Measurements from ENCODE around the gene TMEM132E.

The TMEM132E gene

GRCh38 chr17:34586346-34586846 is 7.0 kb downstream of the TMEM132E start:
- TF ChIP-seq, protein P1, sequence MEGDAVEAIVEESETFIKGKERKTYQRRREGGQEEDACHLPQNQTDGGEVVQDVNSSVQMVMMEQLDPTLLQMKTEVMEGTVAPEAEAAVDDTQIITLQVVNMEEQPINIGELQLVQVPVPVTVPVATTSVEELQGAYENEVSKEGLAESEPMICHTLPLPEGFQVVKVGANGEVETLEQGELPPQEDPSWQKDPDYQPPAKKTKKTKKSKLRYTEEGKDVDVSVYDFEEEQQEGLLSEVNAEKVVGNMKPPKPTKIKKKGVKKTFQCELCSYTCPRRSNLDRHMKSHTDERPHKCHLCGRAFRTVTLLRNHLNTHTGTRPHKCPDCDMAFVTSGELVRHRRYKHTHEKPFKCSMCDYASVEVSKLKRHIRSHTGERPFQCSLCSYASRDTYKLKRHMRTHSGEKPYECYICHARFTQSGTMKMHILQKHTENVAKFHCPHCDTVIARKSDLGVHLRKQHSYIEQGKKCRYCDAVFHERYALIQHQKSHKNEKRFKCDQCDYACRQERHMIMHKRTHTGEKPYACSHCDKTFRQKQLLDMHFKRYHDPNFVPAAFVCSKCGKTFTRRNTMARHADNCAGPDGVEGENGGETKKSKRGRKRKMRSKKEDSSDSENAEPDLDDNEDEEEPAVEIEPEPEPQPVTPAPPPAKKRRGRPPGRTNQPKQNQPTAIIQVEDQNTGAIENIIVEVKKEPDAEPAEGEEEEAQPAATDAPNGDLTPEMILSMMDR (IDR thresholded peaks at IDR 0.05; ENCODE audit: extremely low read depth, missing control alignments), result no peak
- DNase-seq (ENCODE audit: low spot score), result no peak

DNA sequence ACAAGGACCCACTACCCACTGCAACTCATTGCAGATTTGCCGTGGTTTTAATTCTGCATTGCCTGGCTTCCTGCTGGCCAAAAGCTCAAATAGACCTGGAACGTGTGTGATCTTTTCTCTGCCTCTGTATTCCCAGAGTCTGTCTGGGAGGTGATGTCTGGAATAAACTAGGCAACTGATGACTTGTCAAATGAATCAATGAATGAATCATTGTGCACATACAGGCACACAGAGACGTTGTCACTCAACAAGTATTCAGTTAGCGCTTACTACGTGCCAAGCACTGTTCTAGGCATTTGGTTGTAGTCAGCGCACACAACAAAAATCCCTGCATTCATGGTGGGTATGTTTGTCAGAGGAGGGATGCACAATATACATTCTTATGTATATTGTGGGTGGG is 8.9 kb downstream of the TMEM132E start:
- no peak for DNase-seq (ENCODE audit: low spot score)
- TF ChIP-seq, protein P1 (IDR thresholded peaks at IDR 0.05; ENCODE audit: extremely low read depth, missing control alignments), result no peak

- TF ChIP-seq, protein P1 (IDR thresholded peaks at IDR 0.05; ENCODE audit: extremely low read depth, missing control alignments), result no peak
- DNase-seq (ENCODE audit: low spot score), result no peak
Observed at GRCh38 chr17:34589120-34589965, 10.0 kb downstream of the TMEM132E start.

- DNase-seq (ENCODE audit: low spot score), result no peak
- TF ChIP-seq, protein P1 (IDR thresholded peaks at IDR 0.05; ENCODE audit: extremely low read depth, missing control alignments), result no peak
Observed at GRCh38 chr17:34592002-34592401, 12.6 kb downstream of the TMEM132E start.

- no peak for DNase-seq (ENCODE audit: low spot score)
- TF ChIP-seq, protein P1 (IDR thresholded peaks at IDR 0.05; ENCODE audit: extremely low read depth, missing control alignments), result no peak
Observed at GRCh38 chr17:34596920-34597319, 17.5 kb downstream of the TMEM132E start.

GRCh38 chr17:34598161-34598776 is 18.9 kb downstream of the TMEM132E start:
- TF ChIP-seq, protein P1 (IDR thresholded peaks at IDR 0.05; ENCODE audit: extremely low read depth, missing control alignments), result no peak
- no peak for DNase-seq (ENCODE audit: low spot score)

DNA sequence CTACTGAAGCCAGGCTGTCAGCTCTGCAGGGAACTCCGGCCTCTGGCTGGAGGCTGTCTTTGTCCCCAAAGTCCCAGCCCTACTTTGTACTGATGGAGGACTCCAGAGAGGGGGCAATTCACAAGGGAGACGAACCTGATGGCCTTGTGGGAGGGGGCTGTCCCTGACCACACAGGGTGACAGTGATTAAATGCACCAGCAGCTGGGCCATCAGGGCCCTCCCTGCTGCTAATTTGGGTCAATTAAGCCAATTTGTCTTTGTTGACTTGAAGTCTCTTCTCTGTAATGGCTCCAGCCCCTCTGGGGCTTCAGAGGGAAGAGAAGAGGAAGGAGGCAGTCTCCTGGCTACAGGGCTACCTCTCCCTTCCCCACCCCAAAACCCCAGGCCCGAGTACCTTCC is 22.0 kb downstream of the TMEM132E start:
- TF ChIP-seq, protein P1 (IDR thresholded peaks at IDR 0.05; ENCODE audit: extremely low read depth, missing control alignments), result no peak
- no peak for DNase-seq (ENCODE audit: low spot score)
